HepG2 (cell line): ENCODE measurements around the gene CYP26B1. TPM values are rescaled to one million over a fixed set of nuclear protein-coding genes. Genes with fewer than 3 reads are reported as not detected.

Source experiments
- ATAC-seq: fragments of 200-7000 bp; cut with Tn5 transposase; 3 replicates; pipeline ENCODE4 v1.9.1; 2020; ENCODE audit warnings: mild to moderate bottlenecking, moderate library complexity
- BruUV-seq: library from RNA; stranded (reverse); fragments of 400-500 nt; replicated peaks from 2 replicates; lab custom pipeline; 2021; lab: Mats Ljungman, UMichigan
- CTCF ChIA-PET: fragments of 300-600 bp; formaldehyde crosslinking; extraction: SDS; loops from one replicate; lab custom pipeline; 2021; ENCODE audit warnings: low total read pairs, inconsistent platforms, low intra/inter-chr PET ratio; lab: Yijun Ruan, JAX
- POLR2A ChIA-PET: fragments of 350-600 bp; sonication (Branson Sonifier 250); formaldehyde crosslinking; loops from one replicate; lab custom pipeline; 2020; ENCODE audit warnings: antibody characterized with exemption, inconsistent platforms; lab: Yijun Ruan, JAX
- DNase-seq: peaks from one replicate; pipeline ENCODE4 v3.0.0-alpha.2; 2015; ENCODE audit warnings: low spot score
- FAIRE-seq: peaks from 3 replicates; lab custom pipeline; 2011; peaks lifted over from hg19 to GRCh38; lab: Jason Lieb, UNC
- H2AFZ ChIP-seq: one replicate; pipeline ENCODE4 v1.6.1; 2011; ENCODE audit warnings: low read length, inconsistent platforms
- H3K27ac ChIP-seq: fragments of 300-600 bp; 3 replicates; pipeline ENCODE4 v1.8.0; 2011; ENCODE audit warnings: mixed run types, mild to moderate bottlenecking, mixed read lengths, low read length, inconsistent platforms; ENCODE audit not compliant: insufficient read depth; ENCODE audit errors: extremely low read length
- H3K27me3 ChIP-seq, 2 experiments: fragments of 200-600 bp in 1 of 2; 2 replicates in 1 of 2; 3 replicates in 1 of 2; pipeline versions ENCODE4 v1.6.0 to v1.8.0; 2011; ENCODE audit warnings: low read length in 2 of 2, mild to moderate bottlenecking in 2 of 2, moderate library complexity in 2 of 2, inconsistent platforms in 1 of 2; ENCODE audit not compliant: insufficient read depth in 2 of 2, control insufficient read depth in 1 of 2
- H3K36me3 ChIP-seq, 2 experiments: fragments of 200-600 bp in 1 of 2; replicated peaks in 1 of 2; 2 replicates in 1 of 2; 3 replicates in 1 of 2; pipeline versions ENCODE4 v1.5.1 to v1.8.0; 2011; ENCODE audit warnings: low read length in 2 of 2, inconsistent platforms in 1 of 2; ENCODE audit not compliant: insufficient read depth in 2 of 2, control insufficient read depth in 1 of 2
- H3K4me1 ChIP-seq: 2 replicates; pipeline ENCODE4 v1.5.1; 2012; ENCODE audit warnings: low read length, inconsistent platforms; ENCODE audit not compliant: insufficient read depth
- H3K4me2 ChIP-seq: 2 replicates; pipeline ENCODE4 v1.6.0; 2011; ENCODE audit warnings: low read depth, low read length, inconsistent platforms
- H3K4me3 ChIP-seq, 3 experiments: fragments of 200-600 bp in 1 of 3; sonication (generic), shearing (Covaris generic) in 1 of 3; replicated peaks in 1 of 3; 2 replicates each; pipeline ENCODE4 v1.5.1; 2011 to 2016; ENCODE audit warnings: low read length in 3 of 3, inconsistent platforms in 2 of 3, low read depth in 2 of 3, mild to moderate bottlenecking in 2 of 3, control low read depth in 1 of 3, mixed read lengths in 1 of 3; ENCODE audit not compliant: insufficient read depth in 1 of 3
- H3K79me2 ChIP-seq: one replicate; pipeline ENCODE4 v1.6.1; 2011; ENCODE audit warnings: low read length, inconsistent platforms; ENCODE audit not compliant: insufficient read depth
- H3K9ac ChIP-seq: 2 replicates; pipeline ENCODE4 v1.6.0; 2011; ENCODE audit warnings: mild to moderate bottlenecking, low read depth, low read length, inconsistent platforms; ENCODE audit not compliant: insufficient read depth
- H3K9me3 ChIP-seq: 2 replicates; pipeline ENCODE4 v1.5.1; 2012; ENCODE audit warnings: mild to moderate bottlenecking, low read length
- H4K20me1 ChIP-seq: 2 replicates; pipeline ENCODE4 v1.6.0; 2011; ENCODE audit warnings: inconsistent platforms, mild to moderate bottlenecking, low read length, moderate library complexity; ENCODE audit not compliant: insufficient read depth
- BHLHE40 ChIP-seq: IDR thresholded peaks from 2 replicates; pipeline ENCODE4 v1.6.1; 2011; ENCODE audit warnings: low read length, improper control_type of control experiment
- HNRNPLL ChIP-seq: fragments of 200-400 bp; formaldehyde crosslinking; IDR thresholded peaks from 2 replicates; pipeline ENCODE4 v1.6.1; 2017; ENCODE audit warnings: mild to moderate bottlenecking, low read depth, low read length; ENCODE audit not compliant: poor library complexity, severe bottlenecking
- MZF1 ChIP-seq: sonication (generic); formaldehyde crosslinking; IDR thresholded peaks from 2 replicates; pipeline ENCODE4 v1.8.1; 2023; ENCODE audit warnings: mild to moderate bottlenecking, missing genetic modification reagents, borderline replicate concordance
- NR2C2 ChIP-seq: sonication (generic); formaldehyde crosslinking; IDR thresholded peaks from 2 replicates; pipeline ENCODE4 v1.4.0; 2020; ENCODE audit warnings: missing genetic modification reagents, mild to moderate bottlenecking, moderate library complexity, borderline replicate concordance
- RAD51 ChIP-seq: fragments of 450-650 bp; IDR thresholded peaks from 2 replicates; pipeline ENCODE4 v1.6.1; 2016; ENCODE audit warnings: borderline replicate concordance
- ZNF136 ChIP-seq: sonication (generic); formaldehyde crosslinking; IDR thresholded peaks from 2 replicates; pipeline ENCODE4 v1.8.1; 2022; ENCODE audit warnings: low read depth, mild to moderate bottlenecking, moderate library complexity, missing genetic modification reagents
- ZNF24 ChIP-seq: fragments of 450-650 bp; IDR thresholded peaks from 2 replicates; pipeline ENCODE4 v1.6.1; 2017; ENCODE audit warnings: antibody characterized with exemption, mild to moderate bottlenecking
- ZNF367 ChIP-seq: sonication (generic); formaldehyde crosslinking; IDR thresholded peaks from 2 replicates; pipeline ENCODE4 v1.4.0; 2020; ENCODE audit warnings: missing genetic modification reagents, borderline replicate concordance
- ZNF543 ChIP-seq: sonication (generic); formaldehyde crosslinking; IDR thresholded peaks from 2 replicates; pipeline ENCODE4 v1.4.0; 2020; ENCODE audit warnings: mild to moderate bottlenecking, missing genetic modification reagents
- ZNF557 ChIP-seq: sonication (generic); formaldehyde crosslinking; IDR thresholded peaks from 2 replicates; pipeline ENCODE4 v1.4.0; 2020; ENCODE audit warnings: missing genetic modification reagents
- ZNF749 ChIP-seq: sonication (generic); formaldehyde crosslinking; IDR thresholded peaks from 2 replicates; pipeline ENCODE4 v1.8.0; 2022; ENCODE audit warnings: mild to moderate bottlenecking, missing genetic modification reagents, moderate library complexity, borderline replicate concordance
- ZNF878 ChIP-seq: sonication (generic); formaldehyde crosslinking; IDR thresholded peaks from 2 replicates; pipeline ENCODE4 v1.8.1; 2023; ENCODE audit warnings: mild to moderate bottlenecking, missing genetic modification reagents, moderate library complexity
- WGBS: methylation state at CpG from one replicate; pipeline ENCODE4 v1.1.6; 2017; ENCODE audit warnings: low lambda C conversion rate; 5-methylcytosine and 5-hydroxymethylcytosine counted together
- in situ Hi-C: cut with HindIII; loops from 2 replicates; pipeline ENCODE4 v1.10.0; 2017; ENCODE audit warnings: low pct_unique_long_range_greater_than_20kb; ENCODE audit not compliant: extremely low pct_ligation_motif_present
- intact Hi-C: fragments of 100-400 bp; cut with micrococcal nuclease; formaldehyde crosslinking; loops from one replicate; pipeline ENCODE4 v1.10.0; 2022; ENCODE audit not compliant: unreplicated experiment
- polyA plus RNA-seq, 8 experiments: library from polyadenylated mRNA; depleted of rRNA in 3 of 8; stranded (reverse) in 7 of 8; unstranded in 1 of 8; fragments of >200 nt; fragmentation: Illumina TruSeq in 4 of 8; extraction: Trizol in 4 of 8; gene quantifications; 2 replicates each; pipeline versions ENCODE4 v1.2.1 to v1.2.3, GENCODE V29; 2011 to 2016; ENCODE audit warnings: low read depth in 4 of 8, missing spikeins in 1 of 8, mixed read lengths in 1 of 8; ENCODE audit not compliant: insufficient read depth in 1 of 8
- total RNA-seq, 5 experiments: library from RNA; depleted of rRNA; stranded (reverse); fragments of >200 nt; fragmentation: Illumina TruSeq; extraction: Trizol; gene quantifications; 2 replicates each; pipeline ENCODE4 v1.2.3, GENCODE V29; 2016; ENCODE audit warnings: low read depth in 1 of 5
- TF ChIP-seq, protein P1 (sequence below): sonication (generic); formaldehyde crosslinking; IDR thresholded peaks from 2 replicates; pipeline ENCODE4 v1.4.0; 2020; ENCODE audit warnings: mild to moderate bottlenecking, missing genetic modification reagents
- TF ChIP-seq, protein P2 (sequence below): sonication (generic); formaldehyde crosslinking; IDR thresholded peaks from 2 replicates; pipeline ENCODE4 v1.4.0; 2020; ENCODE audit warnings: missing genetic modification reagents

CYP26B1 gene
- total and polyA plus RNA-seq, 2 of the 13 experiments (the other 11 are each of a cell fraction or from before 2014, with no cell fraction given), result 0.05 to 0.07 TPM

DNA sequence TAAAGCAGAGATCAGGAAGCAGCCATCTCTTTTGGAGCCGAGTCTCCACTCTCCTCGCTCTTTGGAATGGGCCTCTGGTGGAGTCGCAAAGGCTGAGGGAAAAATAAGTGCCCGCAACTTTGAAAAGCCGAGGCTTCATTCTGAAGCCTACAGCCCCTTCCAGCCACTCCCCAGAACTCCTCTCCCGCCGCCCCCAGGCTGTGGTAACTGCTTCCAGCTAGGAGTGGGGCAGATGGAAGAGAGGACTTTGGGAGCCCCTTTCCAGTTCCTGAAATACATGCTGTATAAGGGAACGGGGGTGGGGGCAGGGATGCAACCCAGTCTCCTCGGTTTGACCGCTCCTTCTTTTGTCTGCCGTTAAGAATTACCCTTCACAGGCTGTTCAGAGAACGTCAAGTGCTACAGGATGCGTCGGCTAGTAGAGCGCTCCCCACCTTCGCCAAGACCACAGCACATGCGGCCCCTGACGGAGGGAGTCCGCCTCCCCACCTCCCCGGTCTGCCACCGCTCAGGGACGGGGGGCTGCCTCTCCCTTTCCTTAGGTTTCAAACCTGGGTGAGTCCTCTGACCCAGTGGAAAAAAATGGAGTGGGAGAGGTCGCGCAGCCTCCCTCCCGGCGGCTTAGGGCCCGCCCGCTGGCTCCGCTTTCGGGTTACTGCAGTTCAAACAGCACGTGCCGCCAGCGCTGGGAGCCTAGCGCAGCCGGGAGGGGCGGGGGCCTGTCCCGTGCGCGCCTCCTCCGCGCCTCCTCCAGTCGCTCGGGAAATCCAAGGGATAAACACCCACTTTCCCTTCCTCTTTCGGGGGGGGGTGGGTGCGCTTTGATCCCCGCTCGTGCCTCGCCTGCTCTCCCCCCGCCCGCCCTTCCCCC is 4.9 kb downstream of the CYP26B1 start:
- TF ChIP-seq ZNF24 (no peak), ZNF749 (CRISPR knock-in tag) (no peak), ZNF543 (CRISPR knock-in tag) (no peak), ZNF878 (CRISPR knock-in tag) (no peak), NR2C2 (CRISPR knock-in tag) (no peak), BHLHE40 (peak; percentile 80), ZNF557 (CRISPR knock-in tag) (no peak), HNRNPLL (peak; percentile 47), RAD51 (no peak), ZNF367 (CRISPR knock-in tag) (no peak), MZF1 (CRISPR knock-in tag) (no peak), ZNF136 (CRISPR knock-in tag) (no peak)
- TF ChIP-seq, protein P1, sequence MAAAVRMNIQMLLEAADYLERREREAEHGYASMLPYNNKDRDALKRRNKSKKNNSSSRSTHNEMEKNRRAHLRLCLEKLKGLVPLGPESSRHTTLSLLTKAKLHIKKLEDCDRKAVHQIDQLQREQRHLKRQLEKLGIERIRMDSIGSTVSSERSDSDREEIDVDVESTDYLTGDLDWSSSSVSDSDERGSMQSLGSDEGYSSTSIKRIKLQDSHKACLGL (CRISPR knock-in tag), result no peak
- TF ChIP-seq, protein P2, sequence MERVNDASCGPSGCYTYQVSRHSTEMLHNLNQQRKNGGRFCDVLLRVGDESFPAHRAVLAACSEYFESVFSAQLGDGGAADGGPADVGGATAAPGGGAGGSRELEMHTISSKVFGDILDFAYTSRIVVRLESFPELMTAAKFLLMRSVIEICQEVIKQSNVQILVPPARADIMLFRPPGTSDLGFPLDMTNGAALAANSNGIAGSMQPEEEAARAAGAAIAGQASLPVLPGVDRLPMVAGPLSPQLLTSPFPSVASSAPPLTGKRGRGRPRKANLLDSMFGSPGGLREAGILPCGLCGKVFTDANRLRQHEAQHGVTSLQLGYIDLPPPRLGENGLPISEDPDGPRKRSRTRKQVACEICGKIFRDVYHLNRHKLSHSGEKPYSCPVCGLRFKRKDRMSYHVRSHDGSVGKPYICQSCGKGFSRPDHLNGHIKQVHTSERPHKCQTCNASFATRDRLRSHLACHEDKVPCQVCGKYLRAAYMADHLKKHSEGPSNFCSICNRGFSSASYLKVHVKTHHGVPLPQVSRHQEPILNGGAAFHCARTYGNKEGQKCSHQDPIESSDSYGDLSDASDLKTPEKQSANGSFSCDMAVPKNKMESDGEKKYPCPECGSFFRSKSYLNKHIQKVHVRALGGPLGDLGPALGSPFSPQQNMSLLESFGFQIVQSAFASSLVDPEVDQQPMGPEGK (CRISPR knock-in tag), result 0 out of 2 replicates have a peak, but pooled peaks have one; percentile 23
- TF ChIP-seq, all 625 proteins: peak for 3
- Histone ChIP-seq H3K4me2 (no peak overlapping the region), H4K20me1 (peaks cover 6% of the 10 kb centered on the region; the same call in 1 of the 2 replicates), H3K27ac (no peak overlapping the region), H3K9me3 (peaks cover 7% of the 10 kb centered on the region; the same call in 1 of the 2 replicates), H3K79me2 (no peaks in the 10 kb centered on the region), H3K36me3 (no peaks in the 10 kb centered on the region), H3K4me3 (no peak overlapping the region), H3K27me3 (peaks cover 27 to 91% of the 10 kb centered on the region in 2 experiments), H3K4me1 (peaks cover 32% of the 10 kb centered on the region), H2AFZ (no peak overlapping the region), H3K9ac (no peak overlapping the region)
- CTCF ChIA-PET, result no interaction called here
- DNase-seq (no peak), FAIRE-seq (no peak), ATAC-seq (no peak)
- in situ Hi-C loops, result loop anchor here (10.0 kb wide), 1 partner anchor 338 kb away; no protein-coding TSS in a partner anchor
- 57% methylated on average over 49 of the region's 50 CpGs for WGBS
- intact Hi-C loops, result no loop called here
- BruUV-seq, result no TSS peak
- POLR2A ChIA-PET, result no interaction called here
